PFSK-1 (cell line): ENCODE results near the gene FUNDC2.

Source experiments
- FOXP2 ChIP-seq: optimal IDR thresholded peaks from 2 replicates; pipeline ENCODE3; 2011; ENCODE audit warnings: borderline replicate concordance, control low read depth, inconsistent platforms; ENCODE audit not compliant: insufficient read depth; ENCODE audit errors: extremely low read length, extremely low read depth
- POLR2AphosphoS5 ChIP-seq: IDR thresholded peaks from 2 replicates; pipeline ENCODE4 v1.6.1; 2012; ENCODE audit warnings: low read depth, mild to moderate bottlenecking, control low read depth, low read length, moderate library complexity
- REST ChIP-seq, 2 experiments: IDR thresholded peaks; 2 replicates each; pipeline versions ENCODE4 v1.6.1 to v1.8.0; 2011 to 2012; ENCODE audit warnings: low read depth in 2 of 2, low read length in 2 of 2, control low read depth in 1 of 2, inconsistent platforms in 1 of 2, mild to moderate bottlenecking in 1 of 2, moderate library complexity in 1 of 2; ENCODE audit not compliant: insufficient read depth in 1 of 2
- SIN3A ChIP-seq: IDR thresholded peaks from 2 replicates; pipeline ENCODE4 v1.6.1; 2012; ENCODE audit warnings: mild to moderate bottlenecking, low read length, moderate library complexity, borderline replicate concordance; ENCODE audit not compliant: insufficient read depth
- TAF1 ChIP-seq: IDR thresholded peaks from 2 replicates; pipeline ENCODE4 v1.6.1; 2012; ENCODE audit warnings: low read length, control low read depth, borderline replicate concordance; ENCODE audit not compliant: insufficient read depth

The FUNDC2 gene

GRCh38 chrX:154988719-154989118 lies 37.9 kb upstream of the FUNDC2 start:
- no peak for TF ChIP-seq TAF1
- TF ChIP-seq POLR2AphosphoS5 = no peak
- no peak for TF ChIP-seq REST (IDR thresholded peaks at IDR 0.05; ENCODE audit: insufficient read depth in 1 of 2, low read depth in 2 of 2, low read length in 2 of 2)
- no peak for TF ChIP-seq SIN3A
- TF ChIP-seq FOXP2 = no peak

GRCh38 chrX:154990496-154990895 lies 36.1 kb upstream of the FUNDC2 start:
- TF ChIP-seq FOXP2 (no peak), SIN3A (no peak), TAF1 (no peak), POLR2AphosphoS5 (no peak), REST (IDR thresholded peaks at IDR 0.05; ENCODE audit: insufficient read depth in 1 of 2, low read depth in 2 of 2, low read length in 2 of 2) (no peak)

GRCh38 chrX:154991039-154991438 lies 35.6 kb upstream of the FUNDC2 start:
- TF ChIP-seq POLR2AphosphoS5 (no peak), FOXP2 (no peak), TAF1 (no peak), REST (IDR thresholded peaks at IDR 0.05; ENCODE audit: insufficient read depth in 1 of 2, low read depth in 2 of 2, low read length in 2 of 2) (no peak), SIN3A (no peak)

GRCh38 chrX:154991476-154991875 lies 35.2 kb upstream of the FUNDC2 start:
- no peak for TF ChIP-seq SIN3A
- no peak for TF ChIP-seq REST (IDR thresholded peaks at IDR 0.05; ENCODE audit: insufficient read depth in 1 of 2, low read depth in 2 of 2, low read length in 2 of 2)
- no peak for TF ChIP-seq FOXP2
- TF ChIP-seq POLR2AphosphoS5 = no peak
- no peak for TF ChIP-seq TAF1
